Measurements from ENCODE around the gene HMGXB3. TPM values are rescaled to one million over a fixed set of nuclear protein-coding genes. Genes with fewer than 3 reads are reported as not detected.

The HMGXB3 gene
- total RNA-seq, 1 donor from 2014 or later = 23.1 TPM

DNA sequence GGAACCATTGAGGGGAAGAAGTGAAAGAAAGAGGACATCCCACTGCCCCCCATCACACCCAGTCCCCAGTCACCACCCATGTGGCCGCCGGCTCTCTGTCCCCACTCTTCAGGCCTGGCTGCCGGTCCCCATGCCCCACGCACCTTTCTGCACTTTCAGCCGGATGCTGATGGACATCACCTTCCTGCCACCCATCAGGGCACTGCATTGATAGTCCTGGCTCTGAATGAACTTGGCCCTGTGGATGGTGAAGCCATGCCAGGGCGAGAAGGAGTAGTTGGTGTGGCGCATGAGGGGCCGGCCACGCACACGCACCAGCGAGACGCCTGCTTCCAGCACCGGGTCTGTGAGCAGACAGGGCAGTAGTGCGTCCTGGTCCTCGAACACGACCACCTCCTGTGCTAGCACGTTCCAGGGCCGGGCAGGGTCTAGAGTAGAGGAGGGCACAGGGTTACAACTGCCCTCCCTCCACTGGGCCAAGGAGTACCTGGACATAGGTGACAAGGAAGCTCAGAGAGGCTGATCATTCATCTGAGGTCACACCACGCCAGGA is 79.4 kb downstream of the HMGXB3 start:
- no peak overlapping the region for H3K4me3 Mint-ChIP-seq
- no peak for DNase-seq (ENCODE audit: low spot score)
- peaks cover 22% of the 10 kb centered on the region for H3K4me1 ChIP-seq

DNA sequence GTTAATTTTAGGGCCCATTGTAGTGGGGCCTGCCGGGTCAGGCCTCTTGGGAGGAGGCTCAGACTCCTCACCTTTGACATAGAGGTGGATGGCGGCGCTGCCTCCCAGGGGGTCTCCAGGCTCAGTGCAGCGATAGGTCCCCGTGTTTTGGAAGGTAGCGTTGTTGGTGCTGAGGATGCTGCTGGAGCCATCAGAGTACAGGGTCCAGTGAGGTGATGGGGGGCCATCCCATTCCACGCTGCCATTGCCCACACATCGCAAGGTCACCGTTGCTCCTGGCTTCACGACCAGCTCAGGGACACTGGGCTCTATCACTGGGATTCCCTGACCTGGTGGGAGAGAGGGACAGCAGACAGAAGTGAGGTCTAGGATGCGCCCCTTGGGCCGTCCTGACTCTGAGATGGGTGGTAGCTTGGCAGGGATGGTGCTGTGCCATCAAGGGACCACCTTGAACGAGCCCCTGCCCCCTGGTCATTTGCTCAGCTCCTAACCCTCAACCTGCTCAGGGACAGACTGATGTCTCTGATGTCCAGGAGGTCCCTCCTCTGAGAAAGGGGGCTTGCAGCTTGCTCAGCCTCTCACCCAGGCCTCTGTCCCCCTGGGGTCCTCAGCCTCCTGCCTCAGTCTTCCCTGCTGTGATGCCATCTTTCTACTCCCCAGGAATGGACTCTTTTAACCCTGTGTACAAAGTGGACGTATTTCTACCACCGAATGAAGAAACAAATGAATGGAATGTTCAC is 80.3 kb downstream of the HMGXB3 start:
- Histone ChIP-seq H3K4me1 (peaks cover 22% of the 10 kb centered on the region), H3K4me3 (no peak overlapping the region), H3K79me2 (ENCODE audit: low read depth) (no peaks in the 10 kb centered on the region), H3K9me3 (ENCODE audit: low read depth) (no peaks in the 10 kb centered on the region), H4K20me1 (ENCODE audit: low read depth) (no peaks in the 10 kb centered on the region), H3K27me3 (no peaks in the 10 kb centered on the region), H2AFZ (replicated peaks) (no peak overlapping the region), H3K4me2 (no peak overlapping the region), H3K27ac (no peak overlapping the region), H3K9ac (no peak overlapping the region), H3K36me3 (no peaks in the 10 kb centered on the region), H3F3A (ENCODE audit: low read depth) (peaks cover 6% of the 10 kb centered on the region)
- no peaks in the 10 kb centered on the region for H3K36me3 Mint-ChIP-seq
- H3K27ac Mint-ChIP-seq = peak overlapping the region; percentile 79
- H3K4me1 Mint-ChIP-seq = peaks cover 39% of the 10 kb centered on the region
- H3K4me3 Mint-ChIP-seq = no peak overlapping the region
- no peak for TF ChIP-seq EZH2 (IDR thresholded peaks at IDR 0.05)
- TF ChIP-seq CTCF (IDR thresholded peaks at IDR 0.05) = no peak
- no peak for TF ChIP-seq EZH2phosphoT487 (IDR thresholded peaks at IDR 0.05)
- DNase-seq (ENCODE audit: low spot score) = no peak
- peaks cover 11% of the 10 kb centered on the region for H3K27me3 Mint-ChIP-seq (ENCODE audit: insufficient read depth, low read depth)
- H3K9me3 Mint-ChIP-seq = no peaks in the 10 kb centered on the region

More for the DNA sequence above, 79.4 kb downstream of the HMGXB3 start:
- peaks cover 39% of the 10 kb centered on the region for H3K4me1 Mint-ChIP-seq
- TF ChIP-seq CTCF (IDR thresholded peaks at IDR 0.05) = no peak
- TF ChIP-seq EZH2phosphoT487 (IDR thresholded peaks at IDR 0.05) = no peak
- TF ChIP-seq EZH2 (IDR thresholded peaks at IDR 0.05) = no peak
- peaks cover 6% of the 10 kb centered on the region for H3F3A ChIP-seq (ENCODE audit: low read depth)
- peaks cover 7% of the 10 kb centered on the region for H3K27me3 Mint-ChIP-seq (ENCODE audit: insufficient read depth, low read depth)
- H3K27me3 ChIP-seq = no peaks in the 10 kb centered on the region
- no peak overlapping the region for H2AFZ ChIP-seq (replicated peaks)
- no peak overlapping the region for H3K4me2 ChIP-seq
- no peaks in the 10 kb centered on the region for H3K36me3 Mint-ChIP-seq
- H3K27ac Mint-ChIP-seq = peak overlapping the region; percentile 55
- no peaks in the 10 kb centered on the region for H3K9me3 ChIP-seq (ENCODE audit: low read depth)
- no peak overlapping the region for H3K9ac ChIP-seq
- H4K20me1 ChIP-seq (ENCODE audit: low read depth) = no peaks in the 10 kb centered on the region
- no peaks in the 10 kb centered on the region for H3K36me3 ChIP-seq
- no peaks in the 10 kb centered on the region for H3K79me2 ChIP-seq (ENCODE audit: low read depth)
- H3K4me3 ChIP-seq = no peak overlapping the region
- H3K27ac ChIP-seq = no peak overlapping the region
- H3K9me3 Mint-ChIP-seq = no peaks in the 10 kb centered on the region

- Histone ChIP-seq H3K27ac (no peak overlapping the region), H3K9me3 (ENCODE audit: low read depth) (no peaks in the 10 kb centered on the region), H3K9ac (no peak overlapping the region), H4K20me1 (ENCODE audit: low read depth) (no peaks in the 10 kb centered on the region), H3K36me3 (no peaks in the 10 kb centered on the region), H3K27me3 (no peaks in the 10 kb centered on the region), H2AFZ (replicated peaks) (peak overlapping the region; percentile 36), H3K4me1 (peaks cover 22% of the 10 kb centered on the region), H3K4me2 (peak overlapping the region; percentile 29), H3K79me2 (ENCODE audit: low read depth) (no peaks in the 10 kb centered on the region), H3F3A (ENCODE audit: low read depth) (peaks cover 6% of the 10 kb centered on the region), H3K4me3 (no peak overlapping the region)
- Mint-ChIP-seq H3K27me3 (ENCODE audit: insufficient read depth, low read depth) (peaks cover 11% of the 10 kb centered on the region), H3K4me1 (peaks cover 39% of the 10 kb centered on the region), H3K4me3 (no peak overlapping the region), H3K9me3 (no peaks in the 10 kb centered on the region), H3K36me3 (no peaks in the 10 kb centered on the region), H3K27ac (peak overlapping the region; percentile 79)
- TF ChIP-seq EZH2phosphoT487 (IDR thresholded peaks at IDR 0.05) = no peak
- no peak for TF ChIP-seq EZH2 (IDR thresholded peaks at IDR 0.05)
- TF ChIP-seq CTCF (IDR thresholded peaks at IDR 0.05) = no peak
- DNase-seq (ENCODE audit: low spot score) = peak; percentile 31
These were observed 81.2 kb downstream of the HMGXB3 start for GRCh38 chr5:150081541-150082283.

All from neural progenitor cell (in vitro differentiated cells).